GM18505 (cell line): ENCODE measurements around the gene SALL1.

Experiments used
- ATAC-seq: cut with Tn5 transposase; IDR thresholded peaks from one replicate; pipeline ENCODE4 v1.9.1; 2021; ENCODE audit not compliant: unreplicated experiment
- POLR2A ChIP-seq: IDR thresholded peaks from 4 replicates; pipeline ENCODE4 v1.6.1; 2011; ENCODE audit warnings: borderline replicate concordance; ENCODE audit not compliant: insufficient read depth, insufficient read length; ENCODE audit errors: extremely low read depth

Gene SALL1

DNA sequence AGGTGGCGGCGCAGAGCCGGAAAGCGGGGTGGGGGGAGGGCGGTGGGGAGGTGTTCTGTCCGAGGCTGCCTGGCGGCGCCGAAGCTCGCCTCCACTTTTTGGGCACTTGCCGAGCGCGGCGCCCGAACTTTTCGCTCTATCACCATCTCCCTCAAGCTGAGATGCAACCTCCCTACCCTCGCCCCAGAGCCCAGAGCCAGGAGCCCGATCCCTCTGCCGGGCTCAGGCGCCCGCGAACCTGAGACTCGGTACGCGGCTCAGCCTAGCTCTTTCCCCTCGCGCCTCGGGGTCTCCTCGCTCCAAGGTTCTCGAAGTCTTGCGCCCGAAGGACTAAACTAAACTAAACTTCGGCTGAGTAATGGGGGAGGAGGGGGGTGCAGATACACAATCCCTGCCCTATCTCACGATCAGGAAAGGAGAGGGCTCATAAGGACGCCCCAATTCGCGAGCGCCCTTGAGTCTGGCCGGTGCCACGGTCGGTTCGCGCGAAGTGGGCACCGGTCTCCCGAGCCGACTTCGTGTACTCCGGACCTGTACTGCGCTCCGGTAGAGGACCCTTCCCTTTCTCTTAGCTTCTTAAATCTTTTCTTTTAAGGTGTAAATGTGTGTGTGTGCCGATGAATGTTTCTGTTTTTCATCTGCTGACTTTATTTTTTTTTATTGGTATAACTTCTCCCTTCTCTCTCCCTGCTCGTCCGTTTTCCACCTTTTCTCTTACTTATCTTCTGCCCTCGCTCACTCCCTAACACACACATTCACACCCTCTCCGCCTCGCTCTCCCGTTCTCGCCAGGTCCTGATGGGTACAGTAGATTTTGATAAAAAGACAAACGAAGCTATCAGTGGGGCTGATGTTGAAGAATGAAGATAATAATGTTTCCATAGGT lies 1.9 kb upstream of the SALL1 start:
- no peak for ATAC-seq
- no peak for TF ChIP-seq POLR2A

DNA sequence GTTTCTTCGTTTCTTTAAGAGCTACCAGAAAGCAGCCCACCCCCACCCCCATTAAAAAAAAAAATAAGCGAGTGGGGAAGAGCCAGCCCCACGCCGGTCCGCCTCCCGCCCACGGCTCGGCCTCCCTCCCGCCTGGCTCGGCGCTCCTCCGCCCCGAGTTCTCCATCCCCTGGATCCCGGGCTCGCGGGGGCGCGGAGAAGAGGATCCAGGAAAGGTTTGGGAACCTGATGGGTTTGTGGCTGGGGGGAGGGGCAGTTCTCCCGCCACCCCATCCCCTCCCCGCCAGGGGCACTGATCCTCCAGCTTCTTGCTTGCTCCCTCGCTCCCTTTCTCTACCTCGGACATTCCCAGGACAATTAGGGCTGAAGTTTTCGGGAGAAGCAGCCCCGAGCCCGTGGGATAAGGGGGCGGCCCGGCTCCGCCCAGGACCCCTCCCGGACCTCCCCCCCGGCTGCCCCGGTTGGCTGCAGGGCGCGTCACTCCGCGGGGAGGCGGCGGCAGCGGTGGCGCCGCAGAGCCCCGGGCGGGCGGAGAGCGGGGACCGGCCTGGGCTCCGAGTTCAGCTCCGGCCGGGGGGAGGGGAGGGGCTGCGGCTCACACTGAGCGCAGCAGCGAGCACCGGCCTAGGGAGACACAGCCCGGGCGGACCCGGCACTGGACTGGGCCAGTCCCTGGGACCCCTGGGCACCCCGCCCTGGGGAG lies 1.0 kb upstream of the SALL1 start:
- no peak for ATAC-seq
- TF ChIP-seq POLR2A: no peak

DNA sequence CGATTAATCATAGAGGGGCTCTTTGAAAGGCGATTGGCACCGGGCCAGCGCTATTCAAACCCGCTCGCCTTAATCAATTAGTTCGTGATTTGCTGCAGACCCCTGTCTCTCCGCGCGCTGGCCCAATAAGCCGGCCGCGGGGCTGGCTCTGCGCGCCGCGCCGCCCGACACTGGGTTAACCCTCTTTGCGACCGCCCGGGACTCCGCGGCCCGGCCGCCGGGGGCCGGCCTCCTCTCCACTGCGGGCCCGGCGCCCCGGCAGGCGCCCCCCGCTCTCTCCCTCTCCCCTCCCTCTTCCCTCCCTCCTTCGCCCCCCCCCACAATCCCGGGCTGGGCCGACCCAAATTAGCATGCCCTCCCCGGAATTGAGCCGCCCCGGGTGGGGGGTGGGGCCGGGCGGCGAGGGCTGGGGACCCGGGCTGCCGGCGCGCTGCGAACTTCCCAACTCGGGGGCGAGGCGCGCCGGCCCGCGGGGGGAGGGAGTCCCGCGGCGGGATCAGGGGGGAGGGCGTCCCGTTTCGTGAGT lies 428 bp upstream of the SALL1 start:
- no peak for TF ChIP-seq POLR2A
- ATAC-seq: no peak

DNA sequence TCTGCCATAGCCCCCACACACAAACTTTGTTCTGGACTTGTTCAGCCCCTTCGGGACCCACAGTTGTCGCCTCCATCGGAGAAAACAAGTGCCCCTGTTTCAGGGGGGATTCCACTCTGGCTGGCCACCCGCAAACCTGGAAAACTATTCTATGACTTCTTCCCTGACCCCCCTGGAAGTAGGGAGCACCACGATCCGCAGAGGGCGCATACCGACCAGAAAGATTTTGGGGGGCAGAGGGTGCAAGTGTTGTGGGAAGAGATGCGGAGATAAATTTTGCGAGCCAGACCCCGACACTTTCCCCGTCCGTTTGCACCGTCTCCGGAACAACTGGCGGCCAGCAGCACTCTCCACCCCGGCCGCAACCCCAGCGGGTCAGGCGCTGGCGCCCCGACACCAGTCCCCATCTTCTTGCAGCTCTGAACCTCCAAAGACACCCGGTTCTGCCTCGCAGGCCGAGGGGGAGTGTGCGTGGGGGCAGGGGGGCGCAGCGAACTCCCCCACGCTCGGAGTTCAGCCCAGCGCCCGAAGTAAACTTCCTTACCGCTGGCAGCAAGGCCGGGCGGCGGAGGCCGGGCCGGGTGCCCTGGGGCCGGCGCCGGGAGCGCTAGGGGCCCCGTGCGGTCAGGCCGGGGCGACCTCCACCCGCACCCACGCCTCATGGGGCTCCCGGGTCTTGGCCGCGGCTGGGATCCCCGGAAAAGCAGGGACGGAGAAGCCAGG lies 744 bp downstream of the SALL1 start:
- no peak for ATAC-seq

DNA sequence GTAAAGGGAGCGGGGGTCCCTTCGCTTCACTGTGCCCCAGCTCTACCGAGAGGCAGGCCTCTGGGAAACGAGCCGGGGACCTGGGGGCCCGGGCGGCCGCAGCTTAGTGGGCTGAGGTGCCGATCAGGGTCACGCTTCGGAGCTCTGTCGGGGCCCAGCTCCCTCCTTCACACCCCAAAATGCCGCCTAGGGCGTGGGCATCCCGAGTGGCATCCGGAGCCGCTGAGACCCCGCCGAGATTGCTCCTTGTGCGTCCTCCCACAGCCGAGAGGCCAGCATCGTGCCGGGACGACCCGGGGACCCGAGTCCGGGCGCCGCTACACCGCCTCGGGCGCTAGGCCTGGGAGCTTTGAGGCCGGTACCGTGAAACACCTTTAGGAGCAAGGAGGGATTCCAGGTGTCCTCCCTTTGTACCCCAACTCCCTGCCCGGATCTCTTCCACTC lies 1.3 kb downstream of the SALL1 start:
- TF ChIP-seq POLR2A: no peak
- no peak for ATAC-seq

More for the DNA sequence above, 744 bp downstream of the SALL1 start:
- TF ChIP-seq POLR2A: no peak

DNA sequence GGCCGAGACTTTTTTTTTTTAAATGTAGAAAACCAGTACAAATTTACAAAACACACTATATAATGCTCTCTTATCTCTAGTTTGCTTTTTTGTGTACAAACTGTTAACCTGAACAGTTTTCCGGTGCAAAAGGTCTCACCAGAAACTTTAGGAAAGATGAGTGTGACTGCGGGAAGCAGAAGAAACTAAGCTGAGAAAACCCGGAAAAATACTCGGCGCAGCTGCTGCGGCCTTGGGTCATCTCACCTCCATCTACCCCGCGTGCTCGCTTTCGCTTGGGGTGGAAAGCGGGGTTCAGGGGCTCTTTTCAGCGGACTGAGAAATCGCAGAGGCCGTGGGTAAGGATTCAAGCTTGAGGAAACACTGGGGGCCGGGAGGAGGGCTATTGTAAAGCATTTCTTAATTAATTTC lies 1.8 kb downstream of the SALL1 start:
- no peak for TF ChIP-seq POLR2A
- ATAC-seq: no peak

DNA sequence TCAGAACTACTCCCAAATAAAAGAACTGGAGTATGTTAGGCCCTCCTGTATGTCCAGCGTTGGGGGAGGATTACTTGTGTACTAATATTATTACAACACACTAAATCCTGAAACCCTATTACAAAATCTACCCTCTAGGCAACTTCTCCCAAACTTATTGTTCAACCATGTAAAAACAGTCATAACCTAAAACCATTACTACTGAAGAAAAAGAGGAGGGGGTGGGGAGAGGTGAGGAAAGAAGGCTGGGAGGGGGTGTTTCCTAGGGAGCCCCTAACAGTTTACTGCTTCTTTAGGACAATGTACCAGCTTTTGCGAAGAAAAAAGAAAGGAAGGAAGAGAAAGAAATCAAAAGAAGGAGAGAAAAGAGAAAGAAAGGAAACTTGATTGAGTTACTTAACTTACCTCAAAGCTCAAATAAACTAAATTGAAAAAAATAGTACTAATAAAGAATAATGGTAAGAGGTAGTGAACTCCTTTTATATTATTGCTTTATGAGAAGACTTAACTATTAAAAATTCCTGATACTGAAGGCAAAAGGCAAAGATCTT lies 2.3 kb downstream of the SALL1 start:
- ATAC-seq: no peak
- no peak for TF ChIP-seq POLR2A

DNA sequence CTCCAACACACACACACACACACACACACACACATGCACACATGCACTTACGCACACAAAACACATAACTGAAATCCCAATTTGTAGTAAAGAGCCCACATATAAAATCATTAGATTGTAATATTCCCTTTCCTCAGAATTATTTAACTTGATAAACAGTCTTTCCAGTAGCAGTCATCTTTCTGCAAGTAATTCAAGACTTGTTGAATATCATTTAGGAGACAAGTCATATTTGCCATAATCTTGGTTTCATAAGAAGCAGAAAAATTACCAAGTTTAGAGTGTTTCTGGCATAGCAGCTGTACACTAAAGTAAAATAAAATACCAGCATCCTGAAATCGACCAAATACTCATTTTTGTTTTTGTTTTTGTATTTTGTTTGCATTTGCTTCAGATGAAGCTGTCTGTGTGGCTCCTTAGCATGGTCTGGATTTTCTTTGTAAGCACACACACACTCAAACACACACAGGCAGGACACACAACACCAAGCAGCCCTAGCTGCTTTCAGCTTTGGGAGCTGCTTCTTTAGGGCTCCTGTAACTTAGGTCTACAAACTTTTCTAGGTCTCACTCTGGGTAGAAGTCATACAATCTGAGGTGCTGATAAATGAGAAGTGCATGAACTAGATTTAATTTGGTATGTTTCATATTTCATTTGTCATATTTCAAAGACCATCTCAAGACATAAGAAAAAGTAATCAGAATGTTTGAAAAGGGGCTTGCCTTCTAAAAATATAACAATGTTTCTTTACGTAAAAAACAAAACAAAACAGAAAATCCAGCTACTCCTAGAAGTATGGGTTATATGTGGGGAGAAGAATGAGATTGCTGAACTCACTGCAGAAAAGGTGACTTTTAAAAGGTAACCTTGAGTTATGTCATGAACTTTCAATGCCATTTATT lies 3.0 kb downstream of the SALL1 start:
- ATAC-seq: no peak
- TF ChIP-seq POLR2A: no peak

DNA sequence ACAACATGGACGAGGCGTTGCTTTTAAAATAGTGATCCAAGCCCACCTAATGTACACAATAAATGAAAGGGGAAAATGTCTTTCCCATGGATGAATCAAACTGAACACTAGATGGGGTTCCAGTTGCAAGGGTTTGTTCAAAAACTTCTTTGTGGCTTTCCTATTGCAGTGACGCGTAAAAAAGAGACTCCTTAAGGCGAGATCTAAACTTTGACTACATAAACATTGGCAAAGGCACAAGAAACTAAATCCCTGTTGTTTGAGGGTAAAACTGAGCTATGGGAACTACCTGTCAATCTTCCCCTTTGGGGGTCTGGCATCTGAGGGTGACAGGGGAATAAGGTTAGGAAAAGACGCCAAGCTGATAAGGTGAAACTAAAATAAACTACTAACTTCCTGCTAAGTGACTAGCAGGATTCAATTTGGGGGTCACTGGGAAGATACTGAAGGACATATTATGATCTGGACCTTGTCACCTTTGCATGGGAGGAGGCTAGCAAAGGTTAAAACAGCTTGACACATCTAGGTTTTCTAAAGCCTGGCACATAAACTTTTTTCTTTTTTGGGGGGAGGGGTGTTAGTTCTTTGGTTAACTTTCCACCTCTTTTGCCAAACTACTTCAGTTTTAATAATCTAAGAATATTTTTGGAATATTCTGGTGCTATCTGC lies 4.7 kb downstream of the SALL1 start:
- no peak for TF ChIP-seq POLR2A
- ATAC-seq: no peak

DNA sequence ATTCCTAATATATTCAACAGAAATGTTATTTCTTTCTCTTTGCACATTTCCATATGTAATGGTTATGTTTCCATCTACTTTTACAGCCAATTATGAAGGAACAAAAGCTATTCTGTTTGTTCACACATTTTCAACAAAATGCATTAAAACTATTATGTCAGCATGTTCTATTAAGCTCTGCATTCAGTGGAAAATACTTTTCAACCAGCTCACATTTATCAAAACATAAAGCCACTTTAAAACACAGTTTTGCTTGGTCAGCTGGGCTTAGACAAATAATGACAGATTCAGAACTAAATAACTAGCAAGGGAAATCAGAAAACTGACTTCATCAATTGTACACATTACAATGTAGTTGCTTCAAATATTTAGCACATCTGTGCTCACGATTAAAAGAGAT lies 6.9 kb downstream of the SALL1 start:
- TF ChIP-seq POLR2A: no peak
- ATAC-seq: no peak

DNA sequence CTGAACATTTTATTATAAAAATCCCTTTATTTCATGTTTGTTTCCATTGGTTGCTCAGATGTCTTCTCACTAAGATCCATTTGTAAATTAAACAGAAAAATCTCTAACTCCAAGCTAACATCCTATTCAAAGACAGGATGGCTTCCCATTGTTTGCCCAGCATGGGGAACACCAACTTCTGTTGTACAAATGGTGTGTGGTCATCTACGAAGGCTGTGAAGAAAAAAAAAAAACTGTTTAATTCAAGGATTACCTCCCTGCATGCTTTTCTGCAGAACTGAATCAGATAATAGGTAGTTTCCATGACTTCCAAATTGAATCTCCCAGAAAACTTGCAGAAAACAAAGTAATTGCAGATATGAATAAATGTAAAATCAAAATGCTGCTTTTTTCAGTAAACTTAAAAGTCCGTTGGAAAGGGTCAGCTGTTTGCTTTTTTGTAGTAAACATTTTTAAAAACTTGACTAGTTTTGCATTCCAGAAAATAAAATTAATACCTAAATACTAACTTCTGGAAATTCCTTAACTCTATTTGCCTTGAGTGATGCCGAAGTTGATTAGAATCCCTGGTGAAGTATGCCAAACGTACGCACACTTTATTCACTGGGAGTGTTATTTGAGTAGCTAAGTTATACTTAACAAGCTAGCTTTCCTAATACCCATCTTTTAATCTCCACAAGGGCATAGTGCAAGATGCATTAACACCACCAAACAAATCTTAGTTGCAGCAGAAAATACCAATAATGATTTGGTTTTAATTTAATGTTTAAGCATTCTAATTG lies 7.7 kb downstream of the SALL1 start:
- ATAC-seq: no peak
- TF ChIP-seq POLR2A: no peak

DNA sequence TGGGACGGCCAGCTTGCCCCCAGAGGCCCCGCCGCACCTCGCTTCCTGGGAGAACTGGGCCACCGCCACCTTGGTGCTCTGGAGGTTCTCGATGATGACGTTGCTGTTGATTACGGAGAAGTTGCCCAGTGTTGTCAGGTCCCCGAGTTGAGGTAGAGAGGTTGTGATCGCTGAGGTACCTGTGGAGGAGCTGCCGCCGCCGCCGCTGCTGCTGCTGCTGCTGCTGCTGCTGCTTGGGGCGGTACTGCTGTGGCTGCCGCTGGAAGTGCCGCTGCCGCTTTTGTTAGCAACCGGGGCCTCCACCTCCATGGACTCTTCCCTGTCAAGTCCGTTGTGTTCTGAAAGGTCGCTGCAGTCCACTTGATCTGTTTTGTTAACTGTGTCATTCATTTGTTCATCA lies 9.5 kb downstream of the SALL1 start:
- ATAC-seq: no peak
- no peak for TF ChIP-seq POLR2A

DNA sequence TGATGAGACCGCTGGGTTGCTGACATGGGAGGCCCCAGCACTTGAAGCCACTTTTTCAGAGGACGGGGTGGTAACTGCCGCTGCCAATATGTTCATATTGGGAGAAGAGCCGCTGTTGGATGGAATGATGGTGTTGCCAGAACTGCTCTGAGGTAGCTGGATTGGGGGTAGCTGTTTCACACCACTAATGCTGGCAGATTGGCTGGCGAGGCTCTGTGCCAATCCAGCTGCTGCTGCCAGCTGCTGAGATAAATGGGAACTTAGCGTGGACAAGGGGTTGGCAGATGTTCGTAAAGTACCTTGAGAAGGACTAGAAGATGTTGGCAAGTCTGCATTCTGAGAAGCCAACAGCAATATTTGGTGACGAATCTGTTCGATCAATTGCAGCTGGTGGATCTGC lies 10.0 kb downstream of the SALL1 start:
- no peak for ATAC-seq
- TF ChIP-seq POLR2A: no peak
